ENCODE measurements around the gene ITPA. TPM values are rescaled to one million over a fixed set of nuclear protein-coding genes. Genes with fewer than 3 reads are reported as not detected.

ITPA gene
- total RNA-seq, 4 donors from 2014 or later: 15.0 to 95.7 (median 39.6) TPM

- H3K27me3 ChIP-seq: no peaks in the 10 kb centered on the region
- TF ChIP-seq EP300 (IDR thresholded peaks at IDR 0.05; ENCODE audit: low read depth) (no peak), POLR2A (IDR thresholded peaks at IDR 0.05) (no peak), CTCF (IDR thresholded peaks at IDR 0.05) (no peak), POLR2AphosphoS5 (IDR thresholded peaks at IDR 0.05) (no peak)
- no peak overlapping the region for H3K4me3 ChIP-seq
- peaks cover 0 to 54% (median 19%) of the 10 kb centered on the region in 4 donors for H3K36me3 ChIP-seq
- in situ Hi-C loops (cut with MboI; ENCODE audit: low pct_ligation_motif_present in 1 of 4, low pct_unique_long_range_greater_than_20kb in 1 of 4, low sequenced_read_pairs in 3 of 4) (no loop called here), intact Hi-C loops (cut with DNase I; ENCODE audit: low total_unique reads) (no loop called here)
- no peak for DNase-seq
- 92 to 96% methylated on average over 4 to 10 of the region's 10 CpGs for WGBS, 2 donors (ENCODE audit: low coverage in 1 of 2)
- H3K27ac ChIP-seq: no peak overlapping the region
- no peaks in the 10 kb centered on the region for H3K4me1 ChIP-seq
- no peaks in the 10 kb centered on the region for H3K9me3 ChIP-seq
Measured at GRCh38 chr20:3194617-3195280, 14.5 kb upstream of the ITPA start.

GRCh38 chr20:3195590-3196237 is 13.6 kb upstream of the ITPA start:
- intact Hi-C loops (cut with DNase I; ENCODE audit: low total_unique reads) (no loop called here), in situ Hi-C loops (cut with MboI; ENCODE audit: low pct_ligation_motif_present in 1 of 4, low pct_unique_long_range_greater_than_20kb in 1 of 4, low sequenced_read_pairs in 3 of 4) (no loop called here)
- Histone ChIP-seq H3K27me3 (no peaks in the 10 kb centered on the region), H3K27ac (no peak overlapping the region), H3K9me3 (no peaks in the 10 kb centered on the region), H3K4me1 (no peaks in the 10 kb centered on the region), H3K4me3 (no peak overlapping the region), H3K36me3 (peaks cover 0 to 53% (median 24%) of the 10 kb centered on the region in 4 donors)
- no peak for TF ChIP-seq CTCF (IDR thresholded peaks at IDR 0.05)
- no peak for TF ChIP-seq EP300 (IDR thresholded peaks at IDR 0.05; ENCODE audit: low read depth)
- TF ChIP-seq POLR2AphosphoS5 (IDR thresholded peaks at IDR 0.05): no peak
- no peak for TF ChIP-seq POLR2A (IDR thresholded peaks at IDR 0.05)
- DNase-seq: no peak
- WGBS, 2 donors (ENCODE audit: low coverage in 1 of 2): 88 to 94% methylated on average over 5 to 7 of the region's 7 CpGs

GRCh38 chr20:3199206-3199605 is 10.1 kb upstream of the ITPA start:
- Histone ChIP-seq H3K36me3 (peaks cover 0 to 40% (median 17%) of the 10 kb centered on the region in 4 donors), H3K27ac (no peak overlapping the region), H3K4me3 (no peak overlapping the region), H3K9me3 (no peaks in the 10 kb centered on the region), H3K4me1 (peaks cover 6 to 12% (median 11%) of the 10 kb centered on the region in 4 donors), H3K27me3 (no peaks in the 10 kb centered on the region)
- intact Hi-C loops (cut with DNase I; ENCODE audit: low total_unique reads) (no loop called here), in situ Hi-C loops (cut with MboI; ENCODE audit: low pct_ligation_motif_present in 1 of 4, low pct_unique_long_range_greater_than_20kb in 1 of 4, low sequenced_read_pairs in 3 of 4) (no loop called here)
- DNase-seq: no peak
- TF ChIP-seq EP300 (IDR thresholded peaks at IDR 0.05; ENCODE audit: low read depth): no peak
- TF ChIP-seq POLR2AphosphoS5 (IDR thresholded peaks at IDR 0.05): no peak
- TF ChIP-seq CTCF (IDR thresholded peaks at IDR 0.05): no peak
- no peak for TF ChIP-seq POLR2A (IDR thresholded peaks at IDR 0.05)
- WGBS, 2 donors (ENCODE audit: low coverage in 1 of 2): 48% methylated on average over 2 of the region's 2 CpGs; no CpG with 5 or more reads in 1 of the 2 donors

GRCh38 chr20:3199976-3200755 is 9.1 kb upstream of the ITPA start:
- no peaks in the 10 kb centered on the region for H3K27me3 ChIP-seq
- in situ Hi-C loops (cut with MboI; ENCODE audit: low pct_ligation_motif_present in 1 of 4, low pct_unique_long_range_greater_than_20kb in 1 of 4, low sequenced_read_pairs in 3 of 4): no loop called here
- H3K9me3 ChIP-seq: no peaks in the 10 kb centered on the region
- intact Hi-C loops (cut with DNase I; ENCODE audit: low total_unique reads): no loop called here
- peaks cover 0 to 31% (median 12%) of the 10 kb centered on the region in 4 donors for H3K36me3 ChIP-seq
- no peak overlapping the region for H3K4me3 ChIP-seq
- no peak overlapping the region for H3K27ac ChIP-seq
- peaks cover 6 to 12% (median 11%) of the 10 kb centered on the region in 4 donors for H3K4me1 ChIP-seq
- DNase-seq: no peak
- WGBS, 2 donors (ENCODE audit: low coverage in 1 of 2): 91 to 94% methylated on average over 7 to 27 of the region's 27 CpGs
- TF ChIP-seq POLR2A (IDR thresholded peaks at IDR 0.05) (no peak), CTCF (IDR thresholded peaks at IDR 0.05) (no peak)
